ENCODE data around the gene OGFRL1. TPM values are rescaled to one million over a fixed set of nuclear protein-coding genes. Genes with fewer than 3 reads are reported as not detected.

OGFRL1 gene
- total RNA-seq, 1 donor from 2014 or later: 34.0 TPM

- no peak for TF ChIP-seq CTCF (conservative IDR thresholded peaks at IDR 0.05; ENCODE audit: low read depth, low read length)
- DNase-seq (ENCODE audit: low read depth): no peak
- H3K4me3 ChIP-seq (ENCODE audit: low read depth, low read length): no peak overlapping the region
Observed at GRCh38 chr6:71310261-71310660, 21.6 kb downstream of the OGFRL1 start.

- TF ChIP-seq CTCF (conservative IDR thresholded peaks at IDR 0.05; ENCODE audit: low read depth, low read length): no peak
- DNase-seq (ENCODE audit: low read depth): no peak
- H3K4me3 ChIP-seq (ENCODE audit: low read depth, low read length): no peak overlapping the region
Observed at GRCh38 chr6:71312089-71312488, 23.5 kb downstream of the OGFRL1 start.

GRCh38 chr6:71317441-71317840 lies 28.8 kb downstream of the OGFRL1 start:
- no peak for DNase-seq (ENCODE audit: low read depth)
- H3K4me3 ChIP-seq (ENCODE audit: low read depth, low read length): no peak overlapping the region
- TF ChIP-seq CTCF (conservative IDR thresholded peaks at IDR 0.05; ENCODE audit: low read depth, low read length): no peak

- H3K4me3 ChIP-seq (ENCODE audit: low read depth, low read length): no peak overlapping the region
- DNase-seq (ENCODE audit: low read depth): no peak
- TF ChIP-seq CTCF (conservative IDR thresholded peaks at IDR 0.05; ENCODE audit: low read depth, low read length): no peak
Observed at GRCh38 chr6:71320041-71320440, 31.4 kb downstream of the OGFRL1 start.

- no peak for TF ChIP-seq CTCF (conservative IDR thresholded peaks at IDR 0.05; ENCODE audit: low read depth, low read length)
- DNase-seq (ENCODE audit: low read depth): no peak
- no peak overlapping the region for H3K4me3 ChIP-seq (ENCODE audit: low read depth, low read length)
Observed at GRCh38 chr6:71321314-71321713, 32.7 kb downstream of the OGFRL1 start.

- no peak for TF ChIP-seq CTCF (conservative IDR thresholded peaks at IDR 0.05; ENCODE audit: low read depth, low read length)
- no peak overlapping the region for H3K4me3 ChIP-seq (ENCODE audit: low read depth, low read length)
- no peak for DNase-seq (ENCODE audit: low read depth)
Observed at GRCh38 chr6:71324194-71324785, 35.7 kb downstream of the OGFRL1 start.

GRCh38 chr6:71326611-71327010 lies 38.0 kb downstream of the OGFRL1 start:
- no peak for DNase-seq (ENCODE audit: low read depth)
- H3K4me3 ChIP-seq (ENCODE audit: low read depth, low read length): no peak overlapping the region
- TF ChIP-seq CTCF (conservative IDR thresholded peaks at IDR 0.05; ENCODE audit: low read depth, low read length): no peak

Data from epithelial cell of proximal tubule (primary cell).